ENCODE data around the gene THADA. TPM values are rescaled to one million over a fixed set of nuclear protein-coding genes. Genes with fewer than 3 reads are reported as not detected.

THADA gene
- total and polyA plus RNA-seq, 3 experiments from 2014 or later: 12.2 to 48.7 (median 45.8) TPM

- CTCF ChIA-PET: no interaction called here
- Histone ChIP-seq H3K4me3 (ENCODE audit: low read length) (no peak overlapping the region), H3K4me1 (ENCODE audit: insufficient read depth, low read length) (no peaks in the 10 kb centered on the region), H3K27me3 (ENCODE audit: insufficient read depth, low read length, poor library complexity, severe bottlenecking) (no peaks in the 10 kb centered on the region), H3K36me3 (ENCODE audit: insufficient read depth, low read length) (no peaks in the 10 kb centered on the region), H3K27ac (ENCODE audit: low read depth, low read length) (no peak overlapping the region), H3K9me3 (ENCODE audit: low read length) (no peaks in the 10 kb centered on the region)
- Mint-ChIP-seq H3K27me3 (no peaks in the 10 kb centered on the region), H3K36me3 (peaks cover 0 to 26% (median 8%) of the 10 kb centered on the region in 3 donors), H3K4me1 (no peaks in the 10 kb centered on the region), H3K27ac (no peak overlapping the region), H3K4me3 (no peak overlapping the region), H3K9me3 (no peaks in the 10 kb centered on the region)
- POLR2A ChIA-PET: no interaction called here
- DNase-seq: no peak
These were observed 344.6 kb downstream of the THADA start for GRCh38 chr2:43251171-43251731.

GRCh38 chr2:43250015-43250414 lies 345.8 kb downstream of the THADA start:
- no peak overlapping the region for H3K4me3 Mint-ChIP-seq
- H3K27me3 Mint-ChIP-seq: no peaks in the 10 kb centered on the region
- Histone ChIP-seq H3K4me3 (ENCODE audit: low read length) (no peak overlapping the region), H3K4me1 (ENCODE audit: insufficient read depth, low read length) (no peaks in the 10 kb centered on the region), H3K9me3 (ENCODE audit: low read length) (no peaks in the 10 kb centered on the region), H3K27me3 (ENCODE audit: insufficient read depth, low read length, poor library complexity, severe bottlenecking) (no peaks in the 10 kb centered on the region), H3K36me3 (ENCODE audit: insufficient read depth, low read length) (no peaks in the 10 kb centered on the region), H3K27ac (ENCODE audit: low read depth, low read length) (no peak overlapping the region)
- H3K27ac Mint-ChIP-seq: peak overlapping the region in 1 of 8 donors; percentile 82
- DNase-seq: no peak
- CTCF ChIA-PET: no interaction called here
- H3K4me1 Mint-ChIP-seq: no peaks in the 10 kb centered on the region
- H3K36me3 Mint-ChIP-seq: peaks cover 0 to 27% (median 8%) of the 10 kb centered on the region in 3 donors
- H3K9me3 Mint-ChIP-seq: no peaks in the 10 kb centered on the region
- POLR2A ChIA-PET: no interaction called here

- H3K4me3 Mint-ChIP-seq: no peak overlapping the region
- peak overlapping the region in 3 of 8 donors; percentile 6 to 37 (median 20) for H3K27ac Mint-ChIP-seq
These were observed 347.2 kb downstream of the THADA start for GRCh38 chr2:43248621-43249020.

GRCh38 chr2:43246641-43247040 lies 349.2 kb downstream of the THADA start:
- POLR2A ChIA-PET: no interaction called here
- Mint-ChIP-seq H3K27me3 (no peaks in the 10 kb centered on the region), H3K9me3 (no peaks in the 10 kb centered on the region), H3K36me3 (peaks cover 0 to 39% (median 10%) of the 10 kb centered on the region in 3 donors), H3K4me1 (no peaks in the 10 kb centered on the region), H3K4me3 (no peak overlapping the region), H3K27ac (peak overlapping the region in 1 of 8 donors; percentile 8)
- DNase-seq: no peak
- H3K27ac ChIP-seq (ENCODE audit: low read depth, low read length): no peak overlapping the region
- H3K4me3 ChIP-seq (ENCODE audit: low read length): no peak overlapping the region
- H3K36me3 ChIP-seq (ENCODE audit: insufficient read depth, low read length): peaks cover 8% of the 10 kb centered on the region
- no peaks in the 10 kb centered on the region for H3K4me1 ChIP-seq (ENCODE audit: insufficient read depth, low read length)
- no peaks in the 10 kb centered on the region for H3K27me3 ChIP-seq (ENCODE audit: insufficient read depth, low read length, poor library complexity, severe bottlenecking)
- CTCF ChIA-PET: no interaction called here
- H3K9me3 ChIP-seq (ENCODE audit: low read length): no peaks in the 10 kb centered on the region

More at GRCh38 chr2:43248621-43249020, 347.2 kb downstream of the THADA start:
- Histone ChIP-seq H3K4me3 (ENCODE audit: low read length) (no peak overlapping the region), H3K4me1 (ENCODE audit: insufficient read depth, low read length) (no peaks in the 10 kb centered on the region), H3K36me3 (ENCODE audit: insufficient read depth, low read length) (peaks cover under 1% of the 10 kb centered on the region), H3K27ac (ENCODE audit: low read depth, low read length) (no peak overlapping the region), H3K27me3 (ENCODE audit: insufficient read depth, low read length, poor library complexity, severe bottlenecking) (no peaks in the 10 kb centered on the region), H3K9me3 (ENCODE audit: low read length) (no peaks in the 10 kb centered on the region)
- H3K9me3 Mint-ChIP-seq: no peaks in the 10 kb centered on the region
- H3K36me3 Mint-ChIP-seq: peaks cover 0 to 31% (median 7%) of the 10 kb centered on the region in 3 donors
- DNase-seq: no peak
- no peaks in the 10 kb centered on the region for H3K27me3 Mint-ChIP-seq
- CTCF ChIA-PET: no interaction called here
- H3K4me1 Mint-ChIP-seq: no peaks in the 10 kb centered on the region
- POLR2A ChIA-PET: no interaction called here

GRCh38 chr2:43241558-43241957 lies 354.3 kb downstream of the THADA start:
- no peaks in the 10 kb centered on the region for H3K4me1 ChIP-seq (ENCODE audit: insufficient read depth, low read length)
- ChIA-PET CTCF (interaction anchor here (1.5 kb wide), 1 partner anchor 114 kb away, joined by 6 read pairs; no protein-coding TSS in a partner anchor), POLR2A (no interaction called here)
- no peaks in the 10 kb centered on the region for H3K9me3 Mint-ChIP-seq
- no peak overlapping the region for H3K27ac ChIP-seq (ENCODE audit: low read depth, low read length)
- no peaks in the 10 kb centered on the region for H3K27me3 Mint-ChIP-seq
- H3K4me3 Mint-ChIP-seq: no peak overlapping the region
- peak overlapping the region in 2 of 8 donors; percentile 40 to 83 for H3K27ac Mint-ChIP-seq
- peaks cover 13 to 22% (median 13%) of the 10 kb centered on the region in 3 donors for H3K4me1 Mint-ChIP-seq
- DNase-seq: no peak
- H3K4me3 ChIP-seq (ENCODE audit: low read length): no peak overlapping the region
- H3K27me3 ChIP-seq (ENCODE audit: insufficient read depth, low read length, poor library complexity, severe bottlenecking): no peaks in the 10 kb centered on the region
- no peaks in the 10 kb centered on the region for H3K9me3 ChIP-seq (ENCODE audit: low read length)
- peaks cover 8% of the 10 kb centered on the region for H3K36me3 ChIP-seq (ENCODE audit: insufficient read depth, low read length)
- H3K36me3 Mint-ChIP-seq: peaks cover 0 to 25% (median 9%) of the 10 kb centered on the region in 3 donors

GRCh38 chr2:43240766-43241150 lies 355.1 kb downstream of the THADA start:
- no peak overlapping the region for H3K4me3 Mint-ChIP-seq
- Histone ChIP-seq H3K9me3 (ENCODE audit: low read length) (no peaks in the 10 kb centered on the region), H3K27me3 (ENCODE audit: insufficient read depth, low read length, poor library complexity, severe bottlenecking) (no peaks in the 10 kb centered on the region), H3K4me3 (ENCODE audit: low read length) (no peak overlapping the region), H3K36me3 (ENCODE audit: insufficient read depth, low read length) (peaks cover 8% of the 10 kb centered on the region), H3K27ac (ENCODE audit: low read depth, low read length) (no peak overlapping the region), H3K4me1 (ENCODE audit: insufficient read depth, low read length) (no peaks in the 10 kb centered on the region)
- ChIA-PET POLR2A (no interaction called here), CTCF (interaction anchor here (1.5 to 3.0 kb wide), 2 partner anchors 12 to 114 kb away, joined by 6 to 10 read pairs; no protein-coding TSS in a partner anchor)
- peak overlapping the region in 4 of 8 donors; percentile 9 to 77 (median 42) for H3K27ac Mint-ChIP-seq
- peaks cover 0 to 23% (median 9%) of the 10 kb centered on the region in 3 donors for H3K36me3 Mint-ChIP-seq
- no peaks in the 10 kb centered on the region for H3K27me3 Mint-ChIP-seq
- H3K4me1 Mint-ChIP-seq: peaks cover 13 to 22% (median 13%) of the 10 kb centered on the region in 3 donors
- DNase-seq: no peak
- no peaks in the 10 kb centered on the region for H3K9me3 Mint-ChIP-seq

- no peaks in the 10 kb centered on the region for H3K27me3 Mint-ChIP-seq
- no peak for DNase-seq
- no peak overlapping the region for H3K4me3 ChIP-seq (ENCODE audit: low read length)
- no peaks in the 10 kb centered on the region for H3K9me3 ChIP-seq (ENCODE audit: low read length)
- POLR2A ChIA-PET: no interaction called here
- peaks cover 8% of the 10 kb centered on the region for H3K36me3 ChIP-seq (ENCODE audit: insufficient read depth, low read length)
- H3K4me1 Mint-ChIP-seq: peaks cover 13 to 22% (median 13%) of the 10 kb centered on the region in 3 donors
- H3K27ac ChIP-seq (ENCODE audit: low read depth, low read length): no peak overlapping the region
- no peaks in the 10 kb centered on the region for H3K4me1 ChIP-seq (ENCODE audit: insufficient read depth, low read length)
- H3K4me3 Mint-ChIP-seq: no peak overlapping the region
- H3K9me3 Mint-ChIP-seq: no peaks in the 10 kb centered on the region
- H3K27me3 ChIP-seq (ENCODE audit: insufficient read depth, low read length, poor library complexity, severe bottlenecking): no peaks in the 10 kb centered on the region
- CTCF ChIA-PET: interaction anchor here (1.5 to 3.0 kb wide), 2 partner anchors 11 to 113 kb away, joined by 6 to 10 read pairs; no protein-coding TSS in a partner anchor
- peak overlapping the region in 4 of 8 donors; percentile 0 to 77 (median 6) for H3K27ac Mint-ChIP-seq
- peaks cover 0 to 19% (median 9%) of the 10 kb centered on the region in 3 donors for H3K36me3 Mint-ChIP-seq
These were observed 355.7 kb downstream of the THADA start for GRCh38 chr2:43239981-43240765.

- POLR2A ChIA-PET: no interaction called here
- Histone ChIP-seq H3K36me3 (ENCODE audit: insufficient read depth, low read length) (peaks cover 8% of the 10 kb centered on the region), H3K4me3 (ENCODE audit: low read length) (no peak overlapping the region), H3K27me3 (ENCODE audit: insufficient read depth, low read length, poor library complexity, severe bottlenecking) (no peaks in the 10 kb centered on the region), H3K27ac (ENCODE audit: low read depth, low read length) (no peak overlapping the region), H3K9me3 (ENCODE audit: low read length) (no peaks in the 10 kb centered on the region), H3K4me1 (ENCODE audit: insufficient read depth, low read length) (no peaks in the 10 kb centered on the region)
- no peaks in the 10 kb centered on the region for H3K9me3 Mint-ChIP-seq
- CTCF ChIA-PET: interaction anchor here (3.0 kb wide), 1 partner anchor 10 kb away, joined by 10 read pairs; no protein-coding TSS in a partner anchor
- peak overlapping the region in 2 of 8 donors; percentile 52 to 61 for H3K27ac Mint-ChIP-seq
- peaks cover 13 to 25% (median 13%) of the 10 kb centered on the region in 3 donors for H3K4me1 Mint-ChIP-seq
- H3K36me3 Mint-ChIP-seq: peaks cover 0 to 11% (median 6%) of the 10 kb centered on the region in 3 donors
- DNase-seq: no peak
- H3K4me3 Mint-ChIP-seq: no peak overlapping the region
- H3K27me3 Mint-ChIP-seq: no peaks in the 10 kb centered on the region
These were observed 357.0 kb downstream of the THADA start for GRCh38 chr2:43238813-43239212.

Data from CD8-positive, alpha-beta memory T cell (primary cell).